HepG2 (cell line): ENCODE data around the gene C1QC. TPM values are rescaled to one million over a fixed set of nuclear protein-coding genes. Genes with fewer than 3 reads are reported as not detected.

Source experiments
- ATAC-seq: fragments of 200-7000 bp; cut with Tn5 transposase; 3 replicates; pipeline ENCODE4 v1.9.1; 2020; ENCODE audit warnings: mild to moderate bottlenecking, moderate library complexity
- BruUV-seq: library from RNA; stranded (reverse); fragments of 400-500 nt; replicated peaks from 2 replicates; lab custom pipeline; 2021; lab: Mats Ljungman, UMichigan
- CTCF ChIA-PET: fragments of 300-600 bp; formaldehyde crosslinking; extraction: SDS; loops from one replicate; lab custom pipeline; 2021; ENCODE audit warnings: low total read pairs, inconsistent platforms, low intra/inter-chr PET ratio; lab: Yijun Ruan, JAX
- POLR2A ChIA-PET: fragments of 350-600 bp; sonication (Branson Sonifier 250); formaldehyde crosslinking; loops from one replicate; lab custom pipeline; 2020; ENCODE audit warnings: antibody characterized with exemption, inconsistent platforms; lab: Yijun Ruan, JAX
- DNase-seq: peaks from one replicate; pipeline ENCODE4 v3.0.0-alpha.2; 2015; ENCODE audit warnings: low spot score
- FAIRE-seq: peaks from 3 replicates; lab custom pipeline; 2011; peaks lifted over from hg19 to GRCh38; lab: Jason Lieb, UNC
- H2AFZ ChIP-seq: one replicate; pipeline ENCODE4 v1.6.1; 2011; ENCODE audit warnings: low read length, inconsistent platforms
- H3K27ac ChIP-seq: fragments of 300-600 bp; 3 replicates; pipeline ENCODE4 v1.8.0; 2011; ENCODE audit warnings: mixed run types, mild to moderate bottlenecking, mixed read lengths, low read length, inconsistent platforms; ENCODE audit not compliant: insufficient read depth; ENCODE audit errors: extremely low read length
- H3K27me3 ChIP-seq, 2 experiments: fragments of 200-600 bp in 1 of 2; 2 replicates in 1 of 2; 3 replicates in 1 of 2; pipeline versions ENCODE4 v1.6.0 to v1.8.0; 2011; ENCODE audit warnings: low read length in 2 of 2, mild to moderate bottlenecking in 2 of 2, moderate library complexity in 2 of 2, inconsistent platforms in 1 of 2; ENCODE audit not compliant: insufficient read depth in 2 of 2, control insufficient read depth in 1 of 2
- H3K36me3 ChIP-seq, 2 experiments: fragments of 200-600 bp in 1 of 2; replicated peaks in 1 of 2; 2 replicates in 1 of 2; 3 replicates in 1 of 2; pipeline versions ENCODE4 v1.5.1 to v1.8.0; 2011; ENCODE audit warnings: low read length in 2 of 2, inconsistent platforms in 1 of 2; ENCODE audit not compliant: insufficient read depth in 2 of 2, control insufficient read depth in 1 of 2
- H3K4me1 ChIP-seq: 2 replicates; pipeline ENCODE4 v1.5.1; 2012; ENCODE audit warnings: low read length, inconsistent platforms; ENCODE audit not compliant: insufficient read depth
- H3K4me2 ChIP-seq: 2 replicates; pipeline ENCODE4 v1.6.0; 2011; ENCODE audit warnings: low read depth, low read length, inconsistent platforms
- H3K4me3 ChIP-seq, 3 experiments: fragments of 200-600 bp in 1 of 3; sonication (generic), shearing (Covaris generic) in 1 of 3; replicated peaks in 1 of 3; 2 replicates each; pipeline ENCODE4 v1.5.1; 2011 to 2016; ENCODE audit warnings: low read length in 3 of 3, inconsistent platforms in 2 of 3, low read depth in 2 of 3, mild to moderate bottlenecking in 2 of 3, control low read depth in 1 of 3, mixed read lengths in 1 of 3; ENCODE audit not compliant: insufficient read depth in 1 of 3
- H3K79me2 ChIP-seq: one replicate; pipeline ENCODE4 v1.6.1; 2011; ENCODE audit warnings: low read length, inconsistent platforms; ENCODE audit not compliant: insufficient read depth
- H3K9ac ChIP-seq: 2 replicates; pipeline ENCODE4 v1.6.0; 2011; ENCODE audit warnings: mild to moderate bottlenecking, low read depth, low read length, inconsistent platforms; ENCODE audit not compliant: insufficient read depth
- H3K9me3 ChIP-seq: 2 replicates; pipeline ENCODE4 v1.5.1; 2012; ENCODE audit warnings: mild to moderate bottlenecking, low read length
- H4K20me1 ChIP-seq: 2 replicates; pipeline ENCODE4 v1.6.0; 2011; ENCODE audit warnings: inconsistent platforms, mild to moderate bottlenecking, low read length, moderate library complexity; ENCODE audit not compliant: insufficient read depth
- AKAP8 ChIP-seq: sonication (generic); formaldehyde crosslinking; IDR thresholded peaks from 2 replicates; pipeline ENCODE4 v1.5.1; 2020; ENCODE audit warnings: mild to moderate bottlenecking, missing genetic modification reagents
- EEA1 ChIP-seq: sonication (generic); formaldehyde crosslinking; IDR thresholded peaks from 2 replicates; pipeline ENCODE4 v1.5.1; 2020; ENCODE audit warnings: mild to moderate bottlenecking, missing genetic modification reagents, borderline replicate concordance
- MIER2 ChIP-seq: IDR thresholded peaks from 2 replicates; pipeline ENCODE4 v1.6.1; 2016; ENCODE audit warnings: missing biosample characterization, missing genetic modification reagents
- NFYB ChIP-seq: sonication (generic); formaldehyde crosslinking; IDR thresholded peaks from 2 replicates; pipeline ENCODE4 v1.4.0; 2020; ENCODE audit warnings: missing genetic modification reagents
- ONECUT2 ChIP-seq: sonication (generic); formaldehyde crosslinking; IDR thresholded peaks from 2 replicates; pipeline ENCODE4 v1.4.0; 2020; ENCODE audit warnings: missing genetic modification reagents
- PAF1 ChIP-seq: IDR thresholded peaks from 2 replicates; pipeline ENCODE4 v1.6.1; 2016; ENCODE audit warnings: missing genetic modification reagents, missing compliant biosample characterization
- SAP130 ChIP-seq: IDR thresholded peaks from 2 replicates; pipeline ENCODE4 v1.6.1; 2016; ENCODE audit warnings: low read depth
- SP4 ChIP-seq: sonication (generic); formaldehyde crosslinking; IDR thresholded peaks from 2 replicates; pipeline ENCODE4 v1.8.1; 2023; ENCODE audit warnings: mild to moderate bottlenecking, missing genetic modification reagents
- SRSF4 ChIP-seq: fragments of 200-400 bp; formaldehyde crosslinking; IDR thresholded peaks from one replicate; pipeline ENCODE4 v1.6.1; 2018; ENCODE audit warnings: mild to moderate bottlenecking, low read depth, low read length, moderate library complexity; ENCODE audit not compliant: poor library complexity, severe bottlenecking
- SUZ12 ChIP-seq: fragments of 150-350 bp; IDR thresholded peaks from 2 replicates; pipeline ENCODE4 v1.6.1; 2014; ENCODE audit warnings: low read depth, low read length
- ZFYVE20 ChIP-seq: sonication (generic); formaldehyde crosslinking; IDR thresholded peaks from 2 replicates; pipeline ENCODE4 v1.8.0; 2023; ENCODE audit warnings: low read depth, mild to moderate bottlenecking, moderate library complexity, missing genetic modification reagents, borderline replicate concordance
- ZMYM4 ChIP-seq: sonication (generic); formaldehyde crosslinking; IDR thresholded peaks from 2 replicates; pipeline ENCODE4 v1.8.1; 2023; ENCODE audit warnings: mild to moderate bottlenecking, missing genetic modification reagents
- ZNF10 ChIP-seq: sonication (generic); formaldehyde crosslinking; IDR thresholded peaks from 2 replicates; pipeline ENCODE4 v1.4.0; 2020; ENCODE audit warnings: mild to moderate bottlenecking, low read depth, missing genetic modification reagents, borderline replicate concordance
- ZNF230 ChIP-seq: sonication (generic); formaldehyde crosslinking; IDR thresholded peaks from 2 replicates; pipeline ENCODE4 v1.4.0; 2020; ENCODE audit warnings: mild to moderate bottlenecking, missing genetic modification reagents
- ZNF232 ChIP-seq: sonication (generic); formaldehyde crosslinking; IDR thresholded peaks from 2 replicates; pipeline ENCODE4 v1.4.0; 2020; ENCODE audit warnings: missing genetic modification reagents, borderline replicate concordance
- ZNF614 ChIP-seq: IDR thresholded peaks from 2 replicates; pipeline ENCODE4 v1.6.1; 2018; ENCODE audit warnings: missing biosample characterization, missing genetic modification reagents, inconsistent platforms, borderline replicate concordance
- ZNF720 ChIP-seq: sonication (generic); formaldehyde crosslinking; IDR thresholded peaks from 2 replicates; pipeline ENCODE4 v1.4.0; 2020; ENCODE audit warnings: missing genetic modification reagents
- ZNF749 ChIP-seq: sonication (generic); formaldehyde crosslinking; IDR thresholded peaks from 2 replicates; pipeline ENCODE4 v1.8.0; 2022; ENCODE audit warnings: mild to moderate bottlenecking, missing genetic modification reagents, moderate library complexity, borderline replicate concordance
- ZNF781 ChIP-seq: sonication (generic); formaldehyde crosslinking; IDR thresholded peaks from 2 replicates; pipeline ENCODE4 v1.5.1; 2020; ENCODE audit warnings: borderline replicate concordance, mild to moderate bottlenecking, missing genetic modification reagents; ENCODE audit errors: not compliant biosample characterization
- WGBS: methylation state at CpG from one replicate; pipeline ENCODE4 v1.1.6; 2017; ENCODE audit warnings: low lambda C conversion rate; 5-methylcytosine and 5-hydroxymethylcytosine counted together
- in situ Hi-C: cut with HindIII; loops from 2 replicates; pipeline ENCODE4 v1.10.0; 2017; ENCODE audit warnings: low pct_unique_long_range_greater_than_20kb; ENCODE audit not compliant: extremely low pct_ligation_motif_present
- intact Hi-C: fragments of 100-400 bp; cut with micrococcal nuclease; formaldehyde crosslinking; loops from one replicate; pipeline ENCODE4 v1.10.0; 2022; ENCODE audit not compliant: unreplicated experiment
- polyA plus RNA-seq, 8 experiments: library from polyadenylated mRNA; depleted of rRNA in 3 of 8; stranded (reverse) in 7 of 8; unstranded in 1 of 8; fragments of >200 nt; fragmentation: Illumina TruSeq in 4 of 8; extraction: Trizol in 4 of 8; gene quantifications; 2 replicates each; pipeline versions ENCODE4 v1.2.1 to v1.2.3, GENCODE V29; 2011 to 2016; ENCODE audit warnings: low read depth in 4 of 8, missing spikeins in 1 of 8, mixed read lengths in 1 of 8; ENCODE audit not compliant: insufficient read depth in 1 of 8
- total RNA-seq, 5 experiments: library from RNA; depleted of rRNA; stranded (reverse); fragments of >200 nt; fragmentation: Illumina TruSeq; extraction: Trizol; gene quantifications; 2 replicates each; pipeline ENCODE4 v1.2.3, GENCODE V29; 2016; ENCODE audit warnings: low read depth in 1 of 5
- TF ChIP-seq, protein P1 (sequence below): IDR thresholded peaks from 2 replicates; pipeline ENCODE4 v1.6.1; 2016; ENCODE audit warnings: missing genetic modification reagents, missing compliant biosample characterization

C1QC gene
- total and polyA plus RNA-seq, 2 of the 13 experiments (the other 11 are each of a cell fraction or from before 2014, with no cell fraction given) = not detected

DNA sequence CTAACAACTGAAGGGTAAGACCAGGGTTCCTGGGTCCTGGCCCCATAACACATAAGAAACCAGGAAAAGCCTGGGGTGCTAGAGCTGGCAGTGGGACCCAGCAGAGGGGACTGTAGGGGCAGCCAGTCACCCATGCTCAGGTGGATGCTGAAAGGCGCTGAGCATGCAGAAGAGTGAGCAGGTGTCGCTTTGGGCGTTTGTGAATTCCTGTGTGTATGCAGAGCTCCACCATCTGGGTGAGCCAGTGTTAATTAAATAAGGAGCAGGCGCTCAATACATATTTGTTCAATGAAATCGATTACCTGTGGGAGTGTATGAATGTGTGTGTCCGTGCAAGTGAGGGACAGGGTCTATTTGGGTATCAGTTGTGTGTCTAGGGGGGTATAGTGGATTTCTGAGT, 6.5 kb upstream of the C1QC start:
- Histone ChIP-seq H3K79me2 (no peaks in the 10 kb centered on the region), H3K36me3 (no peaks in the 10 kb centered on the region), H3K4me1 (no peaks in the 10 kb centered on the region), H3K27me3 (peaks cover 0 to 31% of the 10 kb centered on the region in 2 experiments; a peak in 2 of 5 replicates), H3K9me3 (no peaks in the 10 kb centered on the region), H3K27ac (no peak overlapping the region), H3K4me2 (no peak overlapping the region), H4K20me1 (no peaks in the 10 kb centered on the region), H3K4me3 (no peak overlapping the region), H2AFZ (no peak overlapping the region), H3K9ac (no peak overlapping the region)
- TF ChIP-seq SP4 (CRISPR knock-in tag) (no peak), SAP130 (CRISPR knock-in tag) (no peak), EEA1 (CRISPR knock-in tag) (no peak), ZFYVE20 (CRISPR knock-in tag) (no peak), ZMYM4 (CRISPR knock-in tag) (no peak), AKAP8 (CRISPR knock-in tag) (no peak), ONECUT2 (CRISPR knock-in tag) (no peak), NFYB (no peak), ZNF10 (CRISPR knock-in tag) (no peak), ZNF749 (no peak), SUZ12 (no peak), SRSF4 (no peak), ZNF781 (CRISPR knock-in tag) (no peak), ZNF614 (CRISPR knock-in tag) (no peak), ZNF232 (CRISPR knock-in tag) (no peak), MIER2 (CRISPR knock-in tag) (no peak), PAF1 (CRISPR knock-in tag) (no peak), ZNF720 (CRISPR knock-in tag) (no peak), ZNF230 (CRISPR knock-in tag) (no peak)
- TF ChIP-seq, protein P1, sequence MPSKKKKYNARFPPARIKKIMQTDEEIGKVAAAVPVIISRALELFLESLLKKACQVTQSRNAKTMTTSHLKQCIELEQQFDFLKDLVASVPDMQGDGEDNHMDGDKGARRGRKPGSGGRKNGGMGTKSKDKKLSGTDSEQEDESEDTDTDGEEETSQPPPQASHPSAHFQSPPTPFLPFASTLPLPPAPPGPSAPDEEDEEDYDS (CRISPR knock-in tag) = no peak
- DNase-seq = no peak
- ChIA-PET CTCF (no interaction called here), POLR2A (no interaction called here)
- no peak for ATAC-seq
- no TSS peak for BruUV-seq
- WGBS = 4% methylated on average over 6 of the region's 6 CpGs
- no peak for FAIRE-seq
- in situ Hi-C loops = no loop called here
- intact Hi-C loops = no loop called here
